Keratinocyte (primary cell): ENCODE data around the gene KDM5B. TPM values are rescaled to one million over a fixed set of nuclear protein-coding genes. Genes with fewer than 3 reads are reported as not detected.

Experiments
- DNase-seq: peaks from one replicate; pipeline ENCODE4 v3.0.0-alpha.2; 2011; ENCODE audit warnings: low read depth, missing footprints, low spot score
- FAIRE-seq: peaks from 2 replicates; lab custom pipeline; 2011; peaks lifted over from hg19 to GRCh38; lab: Jason Lieb, UNC
- H2AFZ ChIP-seq: 2 replicates; pipeline ENCODE4 v1.6.0; 2012; ENCODE audit warnings: low read length, control low read depth, inconsistent platforms; ENCODE audit not compliant: control insufficient read depth
- H3K27ac ChIP-seq: 2 replicates; pipeline ENCODE4 v1.5.1; 2011; ENCODE audit warnings: low read length; ENCODE audit not compliant: control insufficient read depth, insufficient read depth
- H3K27me3 ChIP-seq: 3 replicates; pipeline ENCODE4 v1.6.0; 2011; ENCODE audit warnings: low read length; ENCODE audit not compliant: control insufficient read depth, insufficient read depth; ENCODE audit errors: extremely low read depth
- H3K36me3 ChIP-seq, 2 experiments: 2 replicates in 1 of 2; 3 replicates in 1 of 2; pipeline ENCODE4 v1.5.1; 2011; ENCODE audit warnings: low read length in 2 of 2, mild to moderate bottlenecking in 1 of 2; ENCODE audit not compliant: control insufficient read depth in 2 of 2, insufficient read depth in 2 of 2; ENCODE audit errors: extremely low read depth in 1 of 2
- H3K4me1 ChIP-seq: 3 replicates; pipeline ENCODE4 v1.5.1; 2011; ENCODE audit warnings: low read length; ENCODE audit not compliant: control insufficient read depth, insufficient read depth; ENCODE audit errors: extremely low read depth
- H3K4me2 ChIP-seq: 3 replicates; pipeline ENCODE4 v1.6.0; 2011; ENCODE audit warnings: low read depth, low read length; ENCODE audit not compliant: control insufficient read depth, insufficient read depth; ENCODE audit errors: extremely low read depth
- H3K4me3 ChIP-seq, 3 experiments: fragments of 200-600 bp in 1 of 3; sonication (generic) in 1 of 3; 2 replicates in 2 of 3; 3 replicates in 1 of 3; pipeline ENCODE4 v1.5.1; 2011 to 2016; ENCODE audit warnings: low read length in 3 of 3, mild to moderate bottlenecking in 3 of 3, control low read depth in 2 of 3, inconsistent platforms in 1 of 3, low read depth in 1 of 3, mixed read lengths in 1 of 3, mixed run types in 1 of 3, moderate library complexity in 1 of 3; ENCODE audit not compliant: control insufficient read depth in 2 of 3, insufficient read depth in 2 of 3; ENCODE audit errors: extremely low read depth in 1 of 3
- H3K79me2 ChIP-seq: 2 replicates; pipeline ENCODE4 v1.6.0; 2012; ENCODE audit warnings: low read length; ENCODE audit not compliant: control insufficient read depth, insufficient read depth
- H3K9ac ChIP-seq: 3 replicates; pipeline ENCODE4 v1.6.0; 2011; ENCODE audit warnings: low read length; ENCODE audit not compliant: control insufficient read depth, insufficient read depth; ENCODE audit errors: extremely low read depth
- H3K9me1 ChIP-seq: 3 replicates; pipeline ENCODE4 v1.6.0; 2011; ENCODE audit warnings: low read length; ENCODE audit not compliant: control insufficient read depth, insufficient read depth; ENCODE audit errors: extremely low read depth
- H3K9me3 ChIP-seq: 2 replicates; pipeline ENCODE4 v1.5.1; 2012; ENCODE audit warnings: low read depth, low read length; ENCODE audit not compliant: control insufficient read depth
- H4K20me1 ChIP-seq: 3 replicates; pipeline ENCODE4 v1.6.0; 2011; ENCODE audit warnings: low read length; ENCODE audit not compliant: control insufficient read depth, insufficient read depth; ENCODE audit errors: extremely low read depth
- EZH2 ChIP-seq: IDR thresholded peaks from one replicate; pipeline ENCODE4 v1.6.1; 2012; ENCODE audit warnings: inconsistent platforms, mild to moderate bottlenecking, low read length, moderate library complexity
- dilution Hi-C: fragments of 300-500 bp; cut with MboI; formaldehyde crosslinking; loops from one replicate; pipeline ENCODE4 v1.7.0; 2020; ENCODE audit warnings: low sequenced_read_pairs; ENCODE audit not compliant: extremely low pct_ligation_motif_present
- polyA plus RNA-seq, 5 experiments: library from polyadenylated mRNA; depleted of rRNA in 3 of 5; stranded (reverse) in 3 of 5; stranded (forward) in 1 of 5; unstranded in 1 of 5; fragments of >200 nt; gene quantifications; 1 replicate in 1 of 5; 2 replicates in 3 of 5; 3 replicates in 1 of 5; pipeline versions ENCODE4 v1.2.1 to v1.2.3, GENCODE V29; 2011 to 2012; ENCODE audit warnings: missing spikeins in 2 of 5, low read depth in 1 of 5, low replicate concordance in 1 of 5
- TF ChIP-seq, protein P1 (sequence below), 3 experiments: IDR thresholded peaks in 1 of 3; conservative IDR thresholded peaks in 1 of 3; optimal IDR thresholded peaks in 1 of 3; 2 replicates in 2 of 3; 3 replicates in 1 of 3; pipeline versions ENCODE3 to v1.5.1; 2011; ENCODE audit warnings: low read length in 3 of 3, mild to moderate bottlenecking in 3 of 3, moderate library complexity in 2 of 3, control low read depth in 1 of 3, inconsistent platforms in 1 of 3; ENCODE audit not compliant: insufficient read depth in 2 of 3; ENCODE audit errors: extremely low read depth in 1 of 3

KDM5B gene
- polyA plus RNA-seq, 1 donor (not counting 4 experiments of a cell fraction or from before 2014, with no cell fraction given) = 60.1 TPM

DNA sequence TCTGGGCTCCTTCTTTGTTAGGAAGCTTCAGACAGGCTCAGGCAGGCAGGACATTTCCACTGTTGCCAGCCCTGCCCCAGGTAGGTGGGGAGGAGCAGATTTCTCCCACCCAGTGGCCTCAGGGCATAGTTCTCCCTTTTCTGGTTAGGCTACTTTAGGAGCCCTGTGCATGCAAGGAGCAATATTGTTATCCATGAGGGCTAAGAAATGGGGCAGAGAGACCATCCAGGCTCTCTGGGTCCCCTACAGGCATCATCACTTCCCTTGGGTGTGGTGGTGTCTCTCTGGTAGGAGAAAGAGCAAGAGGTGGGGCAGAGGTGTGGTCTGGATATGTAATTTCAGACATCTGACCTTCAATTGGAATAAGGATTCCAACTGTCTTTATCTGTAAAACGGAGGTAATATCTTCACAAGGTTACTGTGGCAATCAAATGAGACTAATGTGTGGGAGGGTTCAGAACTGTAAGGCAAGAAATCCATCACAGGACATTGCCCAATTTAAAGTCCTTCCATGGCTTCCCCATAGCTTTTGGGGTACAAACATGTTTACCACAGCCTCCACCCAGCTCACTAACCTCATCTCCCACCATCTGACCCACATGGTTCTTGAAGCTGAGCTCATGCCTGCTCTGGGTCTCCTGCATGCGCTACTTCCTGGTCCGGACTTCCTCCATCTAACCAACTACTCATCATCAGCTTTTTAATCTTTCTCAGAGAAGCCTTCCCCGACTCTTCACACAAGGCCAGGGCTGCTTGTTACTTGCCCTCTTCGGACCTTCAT is 28.6 kb upstream of the KDM5B start:
- Histone ChIP-seq H3K9me3 (no peaks in the 10 kb centered on the region), H3K27me3 (no peaks in the 10 kb centered on the region), H2AFZ (peak overlapping the region; percentile 53), H3K79me2 (no peaks in the 10 kb centered on the region), H3K4me2 (peak overlapping the region; percentile 76), H3K4me1 (peaks cover 38% of the 10 kb centered on the region), H3K27ac (peak overlapping the region; percentile 1), H4K20me1 (no peaks in the 10 kb centered on the region), H3K36me3 (no peaks in the 10 kb centered on the region), H3K4me3 (no peak overlapping the region), H3K9ac (no peak overlapping the region), H3K9me1 (no peaks in the 10 kb centered on the region)
- DNase-seq (no peak), FAIRE-seq (peak; percentile 75)
- TF ChIP-seq EZH2 = no peak
- TF ChIP-seq, protein P1, sequence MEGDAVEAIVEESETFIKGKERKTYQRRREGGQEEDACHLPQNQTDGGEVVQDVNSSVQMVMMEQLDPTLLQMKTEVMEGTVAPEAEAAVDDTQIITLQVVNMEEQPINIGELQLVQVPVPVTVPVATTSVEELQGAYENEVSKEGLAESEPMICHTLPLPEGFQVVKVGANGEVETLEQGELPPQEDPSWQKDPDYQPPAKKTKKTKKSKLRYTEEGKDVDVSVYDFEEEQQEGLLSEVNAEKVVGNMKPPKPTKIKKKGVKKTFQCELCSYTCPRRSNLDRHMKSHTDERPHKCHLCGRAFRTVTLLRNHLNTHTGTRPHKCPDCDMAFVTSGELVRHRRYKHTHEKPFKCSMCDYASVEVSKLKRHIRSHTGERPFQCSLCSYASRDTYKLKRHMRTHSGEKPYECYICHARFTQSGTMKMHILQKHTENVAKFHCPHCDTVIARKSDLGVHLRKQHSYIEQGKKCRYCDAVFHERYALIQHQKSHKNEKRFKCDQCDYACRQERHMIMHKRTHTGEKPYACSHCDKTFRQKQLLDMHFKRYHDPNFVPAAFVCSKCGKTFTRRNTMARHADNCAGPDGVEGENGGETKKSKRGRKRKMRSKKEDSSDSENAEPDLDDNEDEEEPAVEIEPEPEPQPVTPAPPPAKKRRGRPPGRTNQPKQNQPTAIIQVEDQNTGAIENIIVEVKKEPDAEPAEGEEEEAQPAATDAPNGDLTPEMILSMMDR (optimal IDR thresholded peaks at IDR 0.05 in 1 of 3, IDR thresholded peaks at IDR 0.05 in 1 of 3, conservative IDR thresholded peaks at IDR 0.05 in 1 of 3; ENCODE audit: extremely low read depth in 1 of 3, insufficient read depth in 2 of 3, low read length in 3 of 3) = no peak
- dilution Hi-C loops = no loop called here

DNA sequence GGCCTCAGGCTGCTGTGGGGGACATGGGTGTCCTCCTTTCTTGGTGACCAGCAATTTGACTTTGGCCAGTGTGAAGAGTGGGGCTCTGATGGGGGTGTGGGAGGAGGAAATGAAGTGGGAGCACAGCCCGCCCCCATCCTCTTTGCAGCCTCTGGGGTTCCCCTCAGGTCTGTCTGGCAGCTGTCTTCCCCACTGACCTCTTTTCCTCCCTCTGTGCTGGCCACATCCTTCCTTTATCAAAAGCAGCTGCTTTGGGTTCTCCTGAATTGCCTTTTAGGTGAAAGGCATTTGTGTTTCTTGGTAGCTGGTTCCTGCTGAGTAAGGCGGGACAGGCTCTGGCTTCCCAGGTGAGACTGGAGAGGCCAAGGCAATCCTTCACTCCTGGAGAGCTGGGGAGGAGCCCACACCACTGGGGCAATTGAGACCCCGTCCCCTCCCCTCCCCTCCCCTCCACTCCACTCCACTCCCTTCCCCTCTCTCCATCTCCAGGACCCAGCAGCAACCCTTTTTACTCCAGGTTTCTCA is 27.4 kb upstream of the KDM5B start:
- Histone ChIP-seq H3K9me1 (no peaks in the 10 kb centered on the region), H3K79me2 (no peaks in the 10 kb centered on the region), H3K9ac (no peak overlapping the region), H2AFZ (peak overlapping the region; percentile 64), H3K9me3 (no peaks in the 10 kb centered on the region), H3K36me3 (no peaks in the 10 kb centered on the region), H3K4me3 (no peak overlapping the region), H3K27me3 (no peaks in the 10 kb centered on the region), H3K4me2 (peak overlapping the region; percentile 76), H4K20me1 (no peaks in the 10 kb centered on the region), H3K27ac (no peak overlapping the region), H3K4me1 (peaks cover 38% of the 10 kb centered on the region)
- FAIRE-seq = no peak
- dilution Hi-C loops = no loop called here
- DNase-seq = no peak
- TF ChIP-seq, protein P1 (optimal IDR thresholded peaks at IDR 0.05 in 1 of 3, IDR thresholded peaks at IDR 0.05 in 1 of 3, conservative IDR thresholded peaks at IDR 0.05 in 1 of 3; ENCODE audit: extremely low read depth in 1 of 3, insufficient read depth in 2 of 3, low read length in 3 of 3) = no peak
- no peak for TF ChIP-seq EZH2
